GM18511 (cell line): ENCODE measurements around the gene PKP1.

ENCODE experiments used
- ATAC-seq: cut with Tn5 transposase; IDR thresholded peaks from one replicate; pipeline ENCODE4 v1.9.1; 2021; ENCODE audit warnings: mild to moderate bottlenecking, moderate library complexity; ENCODE audit not compliant: unreplicated experiment

Gene PKP1

DNA sequence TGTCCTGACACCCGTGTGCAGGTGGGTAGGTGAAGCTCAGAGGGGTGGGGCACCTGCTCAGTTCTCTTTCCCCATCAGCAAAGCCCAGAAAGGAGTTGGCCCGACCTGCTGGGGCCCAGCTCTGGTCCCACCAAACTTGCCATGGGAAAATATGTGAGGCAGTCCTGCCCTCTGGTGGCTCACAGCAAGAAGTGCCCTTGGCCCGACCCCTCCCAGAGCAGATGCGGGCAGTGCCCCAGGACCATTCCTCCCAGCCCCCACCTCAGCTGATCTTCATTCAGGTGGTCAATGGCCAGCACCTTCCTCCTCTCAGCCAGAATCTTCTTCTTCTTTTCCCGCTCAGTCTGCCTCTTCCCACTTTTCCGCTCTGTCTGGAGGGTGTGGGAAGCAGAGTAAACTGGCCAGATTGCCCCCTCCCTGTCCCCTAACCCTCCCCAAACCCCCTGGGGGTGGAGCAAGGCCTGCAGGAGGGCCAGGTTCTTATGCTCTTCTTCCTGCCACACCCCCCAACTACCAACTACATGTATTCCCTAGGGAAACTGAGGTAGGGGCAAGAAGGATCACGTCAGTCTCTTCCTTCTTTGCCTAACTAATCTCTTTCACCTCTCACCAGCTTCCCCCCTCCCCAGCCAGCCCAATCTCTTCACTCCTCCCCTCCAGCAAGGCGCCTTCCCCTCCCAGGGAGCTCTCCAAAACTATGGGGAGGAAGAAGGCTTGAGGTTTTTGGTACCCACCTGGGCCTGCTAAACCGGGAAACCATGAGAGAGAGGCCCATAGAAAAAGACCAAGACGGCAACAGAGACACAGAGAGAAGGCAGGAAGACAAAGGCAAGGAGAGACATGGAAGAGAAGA is 78.6 kb downstream of the PKP1 start:
- peak; percentile 50 for ATAC-seq

GRCh38 chr1:201362906-201363305 is 79.6 kb downstream of the PKP1 start:
- no peak for ATAC-seq

- ATAC-seq = no peak
Measured at GRCh38 chr1:201363467-201363866, 80.2 kb downstream of the PKP1 start.

DNA sequence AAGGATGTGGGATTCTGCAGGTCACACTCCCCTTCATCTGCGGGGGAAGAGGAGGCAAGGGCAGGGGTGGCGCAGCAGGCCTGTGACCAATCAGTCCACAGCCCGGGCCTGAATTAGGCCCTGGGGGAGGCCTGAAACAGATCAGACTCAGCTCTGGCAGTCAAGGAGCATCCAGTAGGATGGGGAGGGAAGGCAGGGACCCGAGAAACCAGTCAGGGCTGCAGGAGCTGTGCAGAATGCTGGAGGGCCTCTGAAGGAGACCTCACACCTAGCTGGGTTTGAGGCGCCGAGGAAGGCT is 81.5 kb downstream of the PKP1 start:
- no peak for ATAC-seq

- no peak for ATAC-seq
Measured at GRCh38 chr1:201365251-201365650, 81.9 kb downstream of the PKP1 start.

- ATAC-seq = no peak
Measured at GRCh38 chr1:201366696-201367095, 83.4 kb downstream of the PKP1 start.

- ATAC-seq = no peak
Measured at GRCh38 chr1:201369209-201369608, 85.9 kb downstream of the PKP1 start.

DNA sequence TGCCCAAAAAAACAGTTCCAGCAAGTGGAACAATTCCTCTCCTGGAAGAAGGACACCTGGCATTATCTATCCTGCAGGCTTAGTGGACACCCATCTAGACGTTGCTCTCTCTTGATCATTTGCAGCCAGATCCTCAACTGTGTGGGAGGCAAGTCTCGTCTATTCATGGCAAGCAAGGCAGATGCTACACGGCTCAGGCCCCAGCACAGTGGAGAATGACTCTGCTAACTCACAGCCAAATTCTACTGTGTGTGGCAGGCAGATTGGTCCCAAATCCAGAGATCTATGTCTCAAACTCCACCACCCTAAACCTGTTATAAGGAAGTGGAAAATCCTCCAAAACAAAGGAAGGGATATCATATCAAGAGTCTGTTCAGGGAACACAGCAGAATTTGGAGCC is 87.2 kb downstream of the PKP1 start:
- no peak for ATAC-seq

DNA sequence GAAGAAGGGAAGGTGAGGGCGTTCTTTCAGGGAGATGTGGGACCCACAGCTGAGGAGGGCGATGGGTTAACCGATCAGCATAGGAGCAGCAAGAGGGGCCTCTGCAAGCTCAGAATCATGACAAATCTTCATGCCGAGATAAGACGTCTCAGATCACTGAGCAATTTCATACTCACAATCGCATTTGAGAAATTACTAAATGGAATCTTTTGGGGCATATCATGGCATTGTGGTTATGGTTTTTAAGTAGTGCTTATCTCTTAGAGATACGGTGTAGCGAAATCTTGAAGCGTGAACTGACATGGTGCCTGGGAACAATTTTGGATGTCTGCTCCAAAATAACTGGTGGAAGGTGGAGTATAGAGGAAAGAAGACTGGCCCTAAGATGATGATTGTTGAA is 88.0 kb downstream of the PKP1 start:
- no peak for ATAC-seq

- ATAC-seq = no peak
Measured at GRCh38 chr1:201371792-201372191, 88.5 kb downstream of the PKP1 start.

DNA sequence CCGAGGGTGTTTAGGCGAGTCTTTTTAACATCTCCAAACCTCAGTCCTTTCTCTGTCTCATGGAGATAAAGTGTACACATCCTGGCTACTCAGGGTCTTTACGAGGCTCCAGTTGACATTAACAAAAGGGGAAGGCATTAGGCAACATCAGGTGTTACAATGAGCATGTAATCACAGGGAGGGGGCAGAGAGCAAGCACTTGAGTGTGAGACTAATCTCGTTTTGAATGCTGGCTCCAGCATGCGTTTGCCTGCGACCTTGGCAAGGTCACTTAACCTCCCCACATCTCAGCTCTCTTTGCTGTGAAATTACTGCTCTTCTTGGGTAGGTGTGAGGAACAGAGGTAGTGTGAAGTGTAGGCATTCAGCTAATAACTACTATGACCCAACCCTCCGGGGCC is 91.1 kb downstream of the PKP1 start:
- no peak for ATAC-seq

GRCh38 chr1:201375169-201375568 is 91.9 kb downstream of the PKP1 start:
- ATAC-seq = no peak

DNA sequence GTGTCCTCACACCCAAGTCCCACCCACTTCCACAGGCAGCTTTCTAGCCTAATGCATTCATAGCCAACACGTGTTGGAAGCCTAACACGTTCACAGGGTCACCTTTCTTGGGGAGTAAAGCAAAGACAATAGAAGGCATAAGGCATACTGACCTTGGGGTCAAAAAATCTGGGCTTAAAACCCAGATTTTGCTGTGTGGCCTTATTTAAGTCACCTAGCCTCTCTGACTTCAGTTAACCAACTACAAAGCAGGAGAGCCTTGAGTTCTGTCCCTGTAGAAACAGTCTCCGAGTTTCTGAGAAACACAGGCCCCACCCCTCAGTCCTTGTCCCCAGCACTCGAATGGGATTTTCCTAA is 92.8 kb downstream of the PKP1 start:
- no peak for ATAC-seq

DNA sequence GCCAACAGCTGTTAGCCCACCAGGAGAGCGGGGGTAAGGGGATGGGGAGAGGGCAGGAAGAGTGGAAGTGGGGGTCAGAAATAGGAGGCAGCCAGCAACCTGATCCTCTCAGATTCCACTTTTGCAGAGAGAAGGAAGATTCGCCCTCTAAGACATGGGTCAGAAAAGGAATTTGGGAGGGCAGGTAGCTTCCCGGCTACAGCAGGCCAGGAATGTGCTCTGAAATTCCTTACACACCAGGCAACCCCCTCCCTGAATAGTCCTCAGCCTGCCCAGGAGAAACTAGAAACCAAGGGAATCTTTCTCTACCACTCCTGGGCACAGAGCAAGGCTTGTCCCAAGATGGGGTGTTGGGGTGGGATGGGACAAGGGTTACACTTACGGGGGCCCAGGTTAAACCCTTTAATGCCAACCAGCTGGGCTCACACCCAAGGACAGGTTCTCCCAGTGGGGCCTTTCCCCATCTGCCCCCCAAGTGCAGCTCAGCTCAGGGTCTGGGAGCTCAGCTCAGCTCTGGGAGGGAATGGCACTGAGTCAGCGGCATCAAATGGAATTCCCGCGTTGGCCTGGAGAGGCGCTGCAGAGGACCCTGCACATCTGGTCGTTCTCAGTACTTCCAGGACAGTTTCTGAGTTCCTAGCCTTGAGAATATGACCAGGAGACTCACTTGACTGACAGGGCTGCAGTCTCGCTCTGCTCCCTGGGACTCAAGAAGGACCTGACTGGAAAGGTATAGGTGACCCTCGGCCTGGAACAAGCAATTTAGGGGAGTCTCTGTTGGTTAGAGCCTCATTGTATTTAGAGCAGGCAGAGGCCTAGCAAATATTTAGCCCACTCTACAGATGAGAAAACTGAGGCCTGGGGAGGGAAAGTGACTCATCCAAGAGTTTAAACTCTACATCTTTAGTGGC is 93.4 kb downstream of the PKP1 start:
- no peak for ATAC-seq

DNA sequence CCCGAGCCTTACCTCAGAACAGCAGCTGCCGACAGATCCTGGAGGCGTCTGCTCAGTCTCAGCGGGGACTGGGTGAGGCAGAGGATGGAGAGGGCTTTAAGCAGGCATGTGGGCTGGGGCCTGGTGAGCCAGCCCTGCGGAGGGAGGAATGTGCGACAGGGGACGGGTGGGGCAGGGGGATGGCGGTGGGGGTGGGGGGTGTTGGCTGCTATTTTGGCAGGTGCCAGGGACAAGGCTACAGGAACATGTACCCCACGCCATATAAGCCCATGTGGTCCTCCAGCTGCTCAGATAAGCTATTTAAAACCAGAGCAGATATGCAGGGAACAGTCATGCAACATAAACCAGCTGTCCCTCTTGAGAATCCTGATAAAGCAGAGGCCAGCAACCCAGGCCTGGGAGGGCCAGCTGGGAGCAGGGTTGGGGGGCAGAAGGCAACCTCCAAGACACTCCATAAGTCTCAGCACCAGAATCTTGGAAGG is 94.3 kb downstream of the PKP1 start, which contains the start of gene TNNT2:
TNNT2 (minus strand) TSS at position 70 of the 482 bp plus-strand sequence. CDS start 4,426 bp downstream, outside the sequence.
- ATAC-seq = no peak

DNA sequence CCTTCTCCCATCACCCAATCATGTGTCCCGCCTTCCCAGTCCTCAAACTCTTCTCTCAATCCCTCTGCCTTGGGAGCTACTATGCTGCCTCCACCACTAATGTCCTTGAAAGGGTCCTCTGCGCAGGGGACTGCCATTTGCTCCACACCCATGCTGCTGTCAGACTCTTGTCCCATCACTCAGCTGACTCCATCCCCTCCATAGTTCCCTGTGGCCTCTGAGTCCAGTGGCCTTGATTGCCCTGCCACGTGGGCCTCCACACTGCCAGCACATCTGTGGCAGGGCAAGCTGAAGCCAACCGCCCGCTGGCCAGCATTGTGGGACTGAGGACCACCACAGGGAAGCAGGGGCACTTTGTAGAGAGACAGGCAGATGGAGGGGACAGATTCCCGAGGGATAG is 95.5 kb downstream of the PKP1 start:
- no peak for ATAC-seq

- ATAC-seq = no peak
Measured at GRCh38 chr1:201379733-201380242, 96.5 kb downstream of the PKP1 start.

GRCh38 chr1:201381130-201381529 is 97.8 kb downstream of the PKP1 start:
- ATAC-seq = no peak
